OCI-LY7 (cell line): ENCODE data around the gene MAD2L2. TPM values are rescaled to one million over a fixed set of nuclear protein-coding genes. Genes with fewer than 3 reads are reported as not detected.

Source experiments
- BruUV-seq: library from RNA; stranded (reverse); fragments of 400-500 nt; replicated peaks from 2 replicates; lab custom pipeline; 2021; lab: Mats Ljungman, UMichigan
- CTCF ChIA-PET: fragments of 300-600 bp; sonication (Branson Sonifier 250); formaldehyde crosslinking; loops from one replicate; lab custom pipeline; 2022; ENCODE audit warnings: antibody characterized with exemption; ENCODE audit not compliant: unreplicated experiment; lab: Charles Lee
- POLR2A ChIA-PET: fragments of 300-600 bp; sonication (Branson Sonifier 250); formaldehyde crosslinking; loops from one replicate; lab custom pipeline; 2022; ENCODE audit warnings: antibody characterized with exemption; lab: Charles Lee
- DNase-seq: peaks from one replicate; pipeline ENCODE4 v3.0.0-alpha.2; 2015; ENCODE audit warnings: low spot score
- H2AFZ ChIP-seq: fragments of 200-600 bp; sonication (generic), shearing (Covaris generic); 2 replicates; pipeline ENCODE4 v1.6.1; 2014; ENCODE audit warnings: mild to moderate bottlenecking, antibody characterized with exemption, low read length, moderate library complexity
- H3K27ac ChIP-seq: fragments of 200-600 bp; sonication (generic); 2 replicates; pipeline ENCODE4 v1.5.1; 2014; ENCODE audit warnings: mixed run types, low read depth, mild to moderate bottlenecking, moderate library complexity, low read length, inconsistent platforms; ENCODE audit not compliant: poor library complexity, severe bottlenecking
- H3K36me3 ChIP-seq: fragments of 200-600 bp; sonication (generic); 2 replicates; pipeline ENCODE4 v1.6.1; 2014; ENCODE audit warnings: mild to moderate bottlenecking, antibody characterized with exemption, low read length, moderate library complexity, mixed read lengths; ENCODE audit not compliant: insufficient read depth
- H3K4me1 ChIP-seq: fragments of 200-600 bp; sonication (generic); 2 replicates; pipeline ENCODE4 v1.5.1; 2014; ENCODE audit warnings: mild to moderate bottlenecking, low read length; ENCODE audit not compliant: insufficient read depth, poor library complexity, severe bottlenecking
- H3K4me2 ChIP-seq: fragments of 200-600 bp; sonication (generic); 2 replicates; pipeline ENCODE4 v1.6.1; 2014; ENCODE audit warnings: mild to moderate bottlenecking, low read length
- H3K4me3 ChIP-seq: fragments of 200-600 bp; sonication (generic); 2 replicates; pipeline ENCODE4 v1.5.1; 2014; ENCODE audit warnings: mild to moderate bottlenecking, low read depth, low read length; ENCODE audit not compliant: poor library complexity, severe bottlenecking
- H3K79me2 ChIP-seq: fragments of 200-600 bp; sonication (generic); 2 replicates; pipeline ENCODE4 v1.6.1; 2016; ENCODE audit warnings: low read depth, mild to moderate bottlenecking, low read length, moderate library complexity, mixed read lengths; ENCODE audit not compliant: insufficient read depth
- H3K9me2 ChIP-seq: fragments of 200-600 bp; sonication (generic); 2 replicates; pipeline ENCODE4 v1.6.1; 2016; ENCODE audit warnings: mild to moderate bottlenecking, low read length, mixed read lengths; ENCODE audit not compliant: insufficient read depth
- H3K9me3 ChIP-seq: fragments of 200-600 bp; sonication (generic); 2 replicates; pipeline ENCODE4 v1.6.1; 2014; ENCODE audit warnings: mild to moderate bottlenecking, mixed run types, low read length, mixed read lengths
- H4K20me1 ChIP-seq: fragments of 200-600 bp; sonication (generic); 2 replicates; pipeline ENCODE4 v1.6.1; 2014; ENCODE audit warnings: mild to moderate bottlenecking, antibody characterized with exemption, low read length, moderate library complexity, mixed read lengths; ENCODE audit not compliant: insufficient read depth
- EZH2phosphoT487 ChIP-seq: fragments of 200-600 bp; sonication (generic); IDR thresholded peaks from 2 replicates; pipeline ENCODE4 v1.6.1; 2018; ENCODE audit warnings: low read depth, borderline replicate concordance, mild to moderate bottlenecking, mixed run types, antibody characterized with exemption, low read length, moderate library complexity, mixed read lengths
- intact Hi-C: fragments of 100-400 bp; cut with micrococcal nuclease; formaldehyde crosslinking; loops from one replicate; pipeline ENCODE4 v1.10.0; 2022; ENCODE audit not compliant: unreplicated experiment
- total RNA-seq, 2 experiments: library from RNA; depleted of rRNA in 1 of 2; stranded (reverse); fragments of >200 nt in 1 of 2; shearing (Covaris generic) in 1 of 2; gene quantifications; 2 replicates each; pipeline ENCODE4 v1.2.3, GENCODE V29; 2014 to 2022
- TF ChIP-seq, protein P1 (sequence below): fragments of 200-600 bp; sonication (generic); conservative IDR thresholded peaks from 2 replicates; pipeline ENCODE4 v1.5.1; 2014; ENCODE audit warnings: mild to moderate bottlenecking, antibody characterized with exemption, low read length, moderate library complexity, mixed read lengths

The MAD2L2 gene
- total RNA-seq, 2 experiments from 2014 or later = 89.7 to 144 TPM

DNA sequence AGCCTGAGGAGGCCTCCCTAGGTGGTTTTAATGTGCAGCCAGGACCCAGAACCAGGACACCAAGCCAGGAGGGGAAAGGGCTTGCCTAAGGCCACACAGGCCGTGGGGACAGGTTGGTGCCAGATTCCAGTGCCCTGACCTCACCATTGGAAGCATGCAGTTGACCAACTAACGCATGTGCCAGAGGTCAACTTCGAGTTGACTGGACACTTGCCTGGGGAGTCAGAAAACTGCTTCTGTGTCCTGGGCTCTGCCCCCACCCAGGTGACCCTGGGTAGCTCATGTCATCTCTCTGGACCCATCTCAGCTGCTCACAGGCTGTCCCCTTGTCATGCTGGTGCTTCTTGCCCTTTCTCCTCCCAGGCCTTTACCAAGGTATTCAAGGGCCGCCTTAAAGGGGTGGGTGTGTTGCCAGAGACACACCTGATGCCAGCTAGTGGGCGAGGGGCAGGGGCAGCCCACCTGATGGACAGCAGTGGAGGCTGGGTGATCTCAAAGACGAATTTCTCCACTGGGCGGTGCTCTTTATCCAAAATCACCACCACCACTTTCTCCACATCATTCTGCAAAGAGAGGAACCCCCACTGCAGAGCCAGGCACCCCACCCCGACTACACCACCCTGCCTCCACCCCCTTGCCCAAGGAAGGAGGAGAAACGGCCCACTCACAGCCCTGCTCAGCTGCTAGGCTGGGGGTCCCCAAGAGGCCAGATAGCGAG lies 4.4 kb downstream of the MAD2L2 start:
- no TSS peak for BruUV-seq
- intact Hi-C loops = no loop called here

DNA sequence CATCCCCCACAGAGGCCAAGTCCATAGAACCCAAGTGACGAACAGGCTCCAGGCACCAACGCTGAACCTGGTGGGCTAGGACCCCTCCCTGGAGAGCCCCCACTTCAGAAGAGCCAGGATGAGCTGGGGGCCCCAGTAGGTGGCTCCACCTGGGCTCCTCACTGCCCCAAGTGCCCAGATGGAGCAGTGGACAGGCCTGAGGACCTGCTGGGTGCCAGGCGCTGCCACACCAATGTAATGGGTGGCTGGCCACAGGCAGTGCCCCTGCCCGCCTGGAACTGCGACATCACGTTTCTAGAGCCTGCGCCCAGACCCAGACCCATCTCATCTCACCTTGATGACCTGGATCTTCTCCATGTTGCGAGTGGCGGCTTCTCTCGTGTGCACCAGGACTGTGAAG lies 5.6 kb downstream of the MAD2L2 start:
- no peak overlapping the region for H3K4me3 ChIP-seq
- H3K4me2 ChIP-seq = no peak overlapping the region
- no peak overlapping the region for H3K27ac ChIP-seq
- DNase-seq = no peak
- H3K79me2 ChIP-seq = no peaks in the 10 kb centered on the region
- H3K9me2 ChIP-seq = no peaks in the 10 kb centered on the region
- no peak overlapping the region for H2AFZ ChIP-seq
- H3K36me3 ChIP-seq = peaks cover 54% of the 10 kb centered on the region
- no peaks in the 10 kb centered on the region for H3K9me3 ChIP-seq
- BruUV-seq = no TSS peak
- H3K4me1 ChIP-seq = peaks cover 8% of the 10 kb centered on the region
- ChIA-PET CTCF (no interaction called here), POLR2A (interaction anchor here (1.2 kb wide), 1 partner anchor 10 kb away, joined by 3 read pairs; no protein-coding TSS in a partner anchor)
- H4K20me1 ChIP-seq = no peaks in the 10 kb centered on the region
- intact Hi-C loops = no loop called here
- TF ChIP-seq, protein P1, sequence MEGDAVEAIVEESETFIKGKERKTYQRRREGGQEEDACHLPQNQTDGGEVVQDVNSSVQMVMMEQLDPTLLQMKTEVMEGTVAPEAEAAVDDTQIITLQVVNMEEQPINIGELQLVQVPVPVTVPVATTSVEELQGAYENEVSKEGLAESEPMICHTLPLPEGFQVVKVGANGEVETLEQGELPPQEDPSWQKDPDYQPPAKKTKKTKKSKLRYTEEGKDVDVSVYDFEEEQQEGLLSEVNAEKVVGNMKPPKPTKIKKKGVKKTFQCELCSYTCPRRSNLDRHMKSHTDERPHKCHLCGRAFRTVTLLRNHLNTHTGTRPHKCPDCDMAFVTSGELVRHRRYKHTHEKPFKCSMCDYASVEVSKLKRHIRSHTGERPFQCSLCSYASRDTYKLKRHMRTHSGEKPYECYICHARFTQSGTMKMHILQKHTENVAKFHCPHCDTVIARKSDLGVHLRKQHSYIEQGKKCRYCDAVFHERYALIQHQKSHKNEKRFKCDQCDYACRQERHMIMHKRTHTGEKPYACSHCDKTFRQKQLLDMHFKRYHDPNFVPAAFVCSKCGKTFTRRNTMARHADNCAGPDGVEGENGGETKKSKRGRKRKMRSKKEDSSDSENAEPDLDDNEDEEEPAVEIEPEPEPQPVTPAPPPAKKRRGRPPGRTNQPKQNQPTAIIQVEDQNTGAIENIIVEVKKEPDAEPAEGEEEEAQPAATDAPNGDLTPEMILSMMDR = no peak
- TF ChIP-seq EZH2phosphoT487 = no peak

More for the DNA sequence above, 4.4 kb downstream of the MAD2L2 start:
- no peak overlapping the region for H3K4me2 ChIP-seq
- H3K9me2 ChIP-seq = no peaks in the 10 kb centered on the region
- no peak for DNase-seq
- H3K9me3 ChIP-seq = no peaks in the 10 kb centered on the region
- H2AFZ ChIP-seq = no peak overlapping the region
- H3K79me2 ChIP-seq = no peaks in the 10 kb centered on the region
- CTCF ChIA-PET = no interaction called here
- no peak overlapping the region for H3K27ac ChIP-seq
- H3K4me3 ChIP-seq = no peak overlapping the region
- no peaks in the 10 kb centered on the region for H4K20me1 ChIP-seq
- peaks cover 53% of the 10 kb centered on the region for H3K36me3 ChIP-seq
- POLR2A ChIA-PET = interaction anchor here (0.5 kb wide), 1 partner anchor 16 kb away, joined by 3 read pairs; no protein-coding TSS in a partner anchor
- TF ChIP-seq, protein P1 = peak; percentile 46
- no peak for TF ChIP-seq EZH2phosphoT487
- H3K4me1 ChIP-seq = peaks cover 9% of the 10 kb centered on the region

DNA sequence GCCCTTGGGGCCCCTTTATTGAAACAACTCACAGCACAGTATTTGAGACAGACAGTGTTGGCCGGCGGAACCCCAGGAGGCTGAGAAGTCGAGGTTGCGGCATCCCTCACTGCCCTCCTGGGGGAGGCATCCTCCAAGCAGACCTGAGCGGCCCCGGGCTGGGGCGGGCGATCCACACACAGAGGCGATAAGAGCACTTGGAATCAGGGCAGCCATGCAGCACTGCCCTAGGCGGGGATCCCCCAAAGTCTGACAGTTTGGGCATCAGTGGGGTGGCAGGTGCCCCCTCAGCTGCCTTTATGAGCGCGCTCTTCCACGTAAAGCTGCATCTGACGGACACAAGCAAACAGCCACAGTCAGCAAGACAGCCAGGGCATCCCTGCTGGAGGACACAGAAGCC lies 6.5 kb downstream of the MAD2L2 start:
- Histone ChIP-seq H3K4me1 (no peaks in the 10 kb centered on the region), H3K79me2 (no peaks in the 10 kb centered on the region), H3K9me3 (no peaks in the 10 kb centered on the region), H3K9me2 (no peaks in the 10 kb centered on the region), H3K36me3 (peaks cover 54% of the 10 kb centered on the region), H3K4me3 (no peak overlapping the region), H3K4me2 (no peak overlapping the region), H3K27ac (no peak overlapping the region), H2AFZ (no peak overlapping the region), H4K20me1 (no peaks in the 10 kb centered on the region)
- TF ChIP-seq EZH2phosphoT487 = no peak
- TF ChIP-seq, protein P1 = no peak
- intact Hi-C loops = no loop called here
- DNase-seq = no peak
- no TSS peak for BruUV-seq
- CTCF ChIA-PET = no interaction called here
- POLR2A ChIA-PET = no interaction called here
